ENCODE measurements around the gene AATK. TPM values are rescaled to one million over a fixed set of nuclear protein-coding genes. Genes with fewer than 3 reads are reported as not detected.

Gene AATK
- total RNA-seq, 4 donors from 2014 or later = 0.64 to 2.8 (median 1.1) TPM

GRCh38 chr17:81195941-81196495 lies 30.0 kb upstream of the AATK start:
- WGBS = 80% methylated on average over 1 of the region's 14 CpGs
- H3K27ac ChIP-seq = no peak overlapping the region

GRCh38 chr17:81194941-81195901 lies 29.2 kb upstream of the AATK start:
- peaks cover 19% of the 10 kb centered on the region for H3K36me3 ChIP-seq
- no peaks in the 10 kb centered on the region for H3K9me3 ChIP-seq
- no peak for DNase-seq (ENCODE audit: low spot score in 2 of 2)
- 97% methylated on average over 15 of the region's 37 CpGs for WGBS
- no peaks in the 10 kb centered on the region for H3K4me1 ChIP-seq
- H3K27me3 ChIP-seq = no peaks in the 10 kb centered on the region
- no peak overlapping the region for H3K4me3 ChIP-seq
- H3K27ac ChIP-seq = no peak overlapping the region
- no peak for TF ChIP-seq POLR2A (IDR thresholded peaks at IDR 0.05)
- TF ChIP-seq EP300 (IDR thresholded peaks at IDR 0.05) = no peak
- no peak for TF ChIP-seq CTCF (IDR thresholded peaks at IDR 0.05)
- no peak for TF ChIP-seq POLR2AphosphoS5 (IDR thresholded peaks at IDR 0.05)

More at GRCh38 chr17:81195941-81196495, 30.0 kb upstream of the AATK start:
- no peak for DNase-seq (ENCODE audit: low spot score in 2 of 2)
- H3K9me3 ChIP-seq = no peaks in the 10 kb centered on the region
- no peak for TF ChIP-seq POLR2A (IDR thresholded peaks at IDR 0.05)
- TF ChIP-seq POLR2AphosphoS5 (IDR thresholded peaks at IDR 0.05) = no peak
- TF ChIP-seq CTCF (IDR thresholded peaks at IDR 0.05) = no peak
- TF ChIP-seq EP300 (IDR thresholded peaks at IDR 0.05) = no peak
- H3K4me1 ChIP-seq = no peaks in the 10 kb centered on the region
- H3K4me3 ChIP-seq = no peak overlapping the region
- peaks cover 19% of the 10 kb centered on the region for H3K36me3 ChIP-seq
- H3K27me3 ChIP-seq = no peaks in the 10 kb centered on the region

GRCh38 chr17:81194225-81194760 lies 28.3 kb upstream of the AATK start:
- DNase-seq (ENCODE audit: low spot score in 2 of 2) = no peak
- H3K36me3 ChIP-seq = peaks cover 26% of the 10 kb centered on the region
- no peaks in the 10 kb centered on the region for H3K27me3 ChIP-seq
- 91% methylated on average over 7 of the region's 21 CpGs for WGBS
- H3K27ac ChIP-seq = no peak overlapping the region
- H3K4me1 ChIP-seq = no peaks in the 10 kb centered on the region
- no peak for TF ChIP-seq EP300 (IDR thresholded peaks at IDR 0.05)
- TF ChIP-seq POLR2AphosphoS5 (IDR thresholded peaks at IDR 0.05) = no peak
- TF ChIP-seq CTCF (IDR thresholded peaks at IDR 0.05) = no peak
- no peak for TF ChIP-seq POLR2A (IDR thresholded peaks at IDR 0.05)
- H3K9me3 ChIP-seq = no peaks in the 10 kb centered on the region
- H3K4me3 ChIP-seq = no peak overlapping the region

- no peaks in the 10 kb centered on the region for H3K27me3 ChIP-seq
- H3K27ac ChIP-seq = no peak overlapping the region
- H3K4me1 ChIP-seq = no peaks in the 10 kb centered on the region
- no peak for DNase-seq (ENCODE audit: low spot score in 2 of 2)
- no peak overlapping the region for H3K4me3 ChIP-seq
- no peaks in the 10 kb centered on the region for H3K9me3 ChIP-seq
- peaks cover 24% of the 10 kb centered on the region for H3K36me3 ChIP-seq
- no peak for TF ChIP-seq EP300 (IDR thresholded peaks at IDR 0.05)
- no peak for TF ChIP-seq POLR2AphosphoS5 (IDR thresholded peaks at IDR 0.05)
- no peak for TF ChIP-seq CTCF (IDR thresholded peaks at IDR 0.05)
- TF ChIP-seq POLR2A (IDR thresholded peaks at IDR 0.05) = no peak
- WGBS = 75% methylated on average over 28 of the region's 38 CpGs
Measured at GRCh38 chr17:81193470-81194224, 27.6 kb upstream of the AATK start.

Measured in suprapubic skin (tissue), 4 donors.